Peyer's patch (tissue), 4 donors: ENCODE results near the gene MARK4. TPM values are rescaled to one million over a fixed set of nuclear protein-coding genes. Genes with fewer than 3 reads are reported as not detected.

Experiments used
- DNase-seq, 3 donors: peaks; one replicate each; pipeline ENCODE4 v3.0.0-alpha.2; 2017 to 2019
- H3K27ac ChIP-seq, 4 donors: fragments of 200-600 bp; sonication (generic); one replicate each; pipeline ENCODE4 v1.5.1; 2016 to 2019
- H3K27me3 ChIP-seq, 2 donors: fragments of 200-600 bp; sonication (generic); one replicate each; pipeline ENCODE4 v1.5.1; 2019
- H3K36me3 ChIP-seq, 3 donors: fragments of 200-600 bp; sonication (generic); one replicate each; pipeline ENCODE4 v1.5.1; 2016 to 2019
- H3K4me1 ChIP-seq, 4 donors: fragments of 200-600 bp; sonication (generic); one replicate each; pipeline ENCODE4 v1.5.1; 2016 to 2019
- H3K4me3 ChIP-seq, 4 donors: fragments of 200-600 bp; sonication (generic); 1 replicate in 3 of 4; 2 replicates in 1 of 4; pipeline ENCODE4 v1.5.1; 2016 to 2019; ENCODE audit warnings: mild to moderate bottlenecking in 1 of 4
- H3K9me3 ChIP-seq, 4 donors: fragments of 200-600 bp; sonication (generic); one replicate each; pipeline ENCODE4 v1.5.1; 2016 to 2019; ENCODE audit warnings: mild to moderate bottlenecking in 1 of 4
- CTCF ChIP-seq, 6 experiments: fragments of 450-650 bp in 4 of 6; fragments of 200-600 bp in 2 of 6; sonication (generic) in 1 of 6; IDR thresholded peaks; one replicate each; pipeline ENCODE4 v1.5.1; 2017 to 2019; ENCODE audit warnings: antibody characterized with exemption in 6 of 6, mild to moderate bottlenecking in 3 of 6, moderate library complexity in 1 of 6
- POLR2A ChIP-seq, 2 donors: fragments of 450-650 bp; IDR thresholded peaks; one replicate each; pipeline ENCODE4 v1.5.1; 2017; ENCODE audit warnings: antibody characterized with exemption in 2 of 2, mild to moderate bottlenecking in 2 of 2, moderate library complexity in 2 of 2
- total RNA-seq, 4 donors: library from RNA; depleted of rRNA; stranded (reverse); fragments of >200 nt; gene quantifications; one replicate each; pipeline ENCODE4 v1.1.0, GENCODE V29; 2016

MARK4 gene
- total RNA-seq, 4 donors from 2014 or later: 8.1 to 63.5 (median 23.4) TPM

GRCh38 chr19:45276284-45276687, 25.2 kb downstream of the MARK4 start:
- TF ChIP-seq CTCF (IDR thresholded peaks at IDR 0.05) (no peak), POLR2A (IDR thresholded peaks at IDR 0.05) (no peak)
- no peaks in the 10 kb centered on the region for H3K9me3 ChIP-seq
- no peak overlapping the region for H3K27ac ChIP-seq
- H3K36me3 ChIP-seq: peaks cover 0 to 49% (median 0%) of the 10 kb centered on the region in 3 donors
- H3K4me1 ChIP-seq: no peaks in the 10 kb centered on the region
- no peaks in the 10 kb centered on the region for H3K27me3 ChIP-seq
- DNase-seq: no peak
- no peak overlapping the region for H3K4me3 ChIP-seq

GRCh38 chr19:45278087-45278486, 27.0 kb downstream of the MARK4 start:
- Histone ChIP-seq H3K27me3 (no peaks in the 10 kb centered on the region), H3K4me1 (no peaks in the 10 kb centered on the region), H3K9me3 (no peaks in the 10 kb centered on the region), H3K4me3 (no peak overlapping the region), H3K36me3 (peaks cover 0 to 35% (median 0%) of the 10 kb centered on the region in 3 donors), H3K27ac (no peak overlapping the region)
- TF ChIP-seq POLR2A (IDR thresholded peaks at IDR 0.05) (no peak), CTCF (IDR thresholded peaks at IDR 0.05) (no peak)
- no peak for DNase-seq

GRCh38 chr19:45279587-45280192, 28.6 kb downstream of the MARK4 start:
- no peak for TF ChIP-seq POLR2A (IDR thresholded peaks at IDR 0.05)
- no peak for TF ChIP-seq CTCF (IDR thresholded peaks at IDR 0.05)
- H3K4me3 ChIP-seq: no peak overlapping the region
- no peak overlapping the region for H3K27ac ChIP-seq
- no peak for DNase-seq
- H3K36me3 ChIP-seq: peaks cover 0 to 27% (median 0%) of the 10 kb centered on the region in 3 donors
- H3K9me3 ChIP-seq: no peaks in the 10 kb centered on the region
- H3K4me1 ChIP-seq: no peaks in the 10 kb centered on the region
- H3K27me3 ChIP-seq: no peaks in the 10 kb centered on the region

GRCh38 chr19:45280471-45280961, 29.4 kb downstream of the MARK4 start:
- TF ChIP-seq POLR2A (IDR thresholded peaks at IDR 0.05) (no peak), CTCF (IDR thresholded peaks at IDR 0.05) (no peak)
- H3K36me3 ChIP-seq: peaks cover 0 to 27% (median 0%) of the 10 kb centered on the region in 3 donors

GRCh38 chr19:45283443-45284033, 32.5 kb downstream of the MARK4 start:
- Histone ChIP-seq H3K27me3 (no peaks in the 10 kb centered on the region), H3K9me3 (no peaks in the 10 kb centered on the region), H3K36me3 (peaks cover 0 to 29% (median 0%) of the 10 kb centered on the region in 3 donors), H3K4me3 (no peak overlapping the region), H3K4me1 (no peaks in the 10 kb centered on the region), H3K27ac (no peak overlapping the region)
- no peak for DNase-seq
- no peak for TF ChIP-seq CTCF (IDR thresholded peaks at IDR 0.05)
- TF ChIP-seq POLR2A (IDR thresholded peaks at IDR 0.05): no peak

More at GRCh38 chr19:45280471-45280961, 29.4 kb downstream of the MARK4 start:
- H3K4me1 ChIP-seq: no peaks in the 10 kb centered on the region
- H3K9me3 ChIP-seq: no peaks in the 10 kb centered on the region
- H3K27me3 ChIP-seq: no peaks in the 10 kb centered on the region
- DNase-seq: no peak
- H3K27ac ChIP-seq: no peak overlapping the region
- no peak overlapping the region for H3K4me3 ChIP-seq
